Measurements from ENCODE around the gene PHACTR3.

DNA sequence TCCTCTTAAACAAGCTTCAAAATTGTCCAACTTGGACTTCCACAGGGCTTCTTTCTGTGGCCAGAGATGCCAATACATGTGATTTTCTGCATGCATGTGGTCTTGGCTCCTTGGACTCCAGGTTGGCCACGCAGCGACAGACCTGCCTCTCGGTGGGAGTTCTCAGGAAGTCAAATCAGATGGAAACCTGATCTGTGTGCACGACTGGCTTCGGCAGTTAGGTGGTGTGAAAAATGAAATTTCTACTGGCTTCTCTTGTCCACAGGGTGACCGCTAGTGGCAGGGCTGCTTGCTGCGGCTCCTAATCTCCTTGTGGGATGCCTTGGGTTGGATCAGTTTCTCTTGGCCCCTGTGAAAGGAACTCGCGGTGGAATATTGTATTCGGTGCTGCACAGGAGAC is 57.3 kb downstream of the PHACTR3 start:
- TF ChIP-seq, protein P1, sequence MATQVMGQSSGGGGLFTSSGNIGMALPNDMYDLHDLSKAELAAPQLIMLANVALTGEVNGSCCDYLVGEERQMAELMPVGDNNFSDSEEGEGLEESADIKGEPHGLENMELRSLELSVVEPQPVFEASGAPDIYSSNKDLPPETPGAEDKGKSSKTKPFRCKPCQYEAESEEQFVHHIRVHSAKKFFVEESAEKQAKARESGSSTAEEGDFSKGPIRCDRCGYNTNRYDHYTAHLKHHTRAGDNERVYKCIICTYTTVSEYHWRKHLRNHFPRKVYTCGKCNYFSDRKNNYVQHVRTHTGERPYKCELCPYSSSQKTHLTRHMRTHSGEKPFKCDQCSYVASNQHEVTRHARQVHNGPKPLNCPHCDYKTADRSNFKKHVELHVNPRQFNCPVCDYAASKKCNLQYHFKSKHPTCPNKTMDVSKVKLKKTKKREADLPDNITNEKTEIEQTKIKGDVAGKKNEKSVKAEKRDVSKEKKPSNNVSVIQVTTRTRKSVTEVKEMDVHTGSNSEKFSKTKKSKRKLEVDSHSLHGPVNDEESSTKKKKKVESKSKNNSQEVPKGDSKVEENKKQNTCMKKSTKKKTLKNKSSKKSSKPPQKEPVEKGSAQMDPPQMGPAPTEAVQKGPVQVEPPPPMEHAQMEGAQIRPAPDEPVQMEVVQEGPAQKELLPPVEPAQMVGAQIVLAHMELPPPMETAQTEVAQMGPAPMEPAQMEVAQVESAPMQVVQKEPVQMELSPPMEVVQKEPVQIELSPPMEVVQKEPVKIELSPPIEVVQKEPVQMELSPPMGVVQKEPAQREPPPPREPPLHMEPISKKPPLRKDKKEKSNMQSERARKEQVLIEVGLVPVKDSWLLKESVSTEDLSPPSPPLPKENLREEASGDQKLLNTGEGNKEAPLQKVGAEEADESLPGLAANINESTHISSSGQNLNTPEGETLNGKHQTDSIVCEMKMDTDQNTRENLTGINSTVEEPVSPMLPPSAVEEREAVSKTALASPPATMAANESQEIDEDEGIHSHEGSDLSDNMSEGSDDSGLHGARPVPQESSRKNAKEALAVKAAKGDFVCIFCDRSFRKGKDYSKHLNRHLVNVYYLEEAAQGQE (IDR thresholded peaks at IDR 0.05), result no peak
- TF ChIP-seq HNF4A (conservative IDR thresholded peaks at IDR 0.05), result no peak
- TF ChIP-seq, protein P2, sequence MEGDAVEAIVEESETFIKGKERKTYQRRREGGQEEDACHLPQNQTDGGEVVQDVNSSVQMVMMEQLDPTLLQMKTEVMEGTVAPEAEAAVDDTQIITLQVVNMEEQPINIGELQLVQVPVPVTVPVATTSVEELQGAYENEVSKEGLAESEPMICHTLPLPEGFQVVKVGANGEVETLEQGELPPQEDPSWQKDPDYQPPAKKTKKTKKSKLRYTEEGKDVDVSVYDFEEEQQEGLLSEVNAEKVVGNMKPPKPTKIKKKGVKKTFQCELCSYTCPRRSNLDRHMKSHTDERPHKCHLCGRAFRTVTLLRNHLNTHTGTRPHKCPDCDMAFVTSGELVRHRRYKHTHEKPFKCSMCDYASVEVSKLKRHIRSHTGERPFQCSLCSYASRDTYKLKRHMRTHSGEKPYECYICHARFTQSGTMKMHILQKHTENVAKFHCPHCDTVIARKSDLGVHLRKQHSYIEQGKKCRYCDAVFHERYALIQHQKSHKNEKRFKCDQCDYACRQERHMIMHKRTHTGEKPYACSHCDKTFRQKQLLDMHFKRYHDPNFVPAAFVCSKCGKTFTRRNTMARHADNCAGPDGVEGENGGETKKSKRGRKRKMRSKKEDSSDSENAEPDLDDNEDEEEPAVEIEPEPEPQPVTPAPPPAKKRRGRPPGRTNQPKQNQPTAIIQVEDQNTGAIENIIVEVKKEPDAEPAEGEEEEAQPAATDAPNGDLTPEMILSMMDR (IDR thresholded peaks at IDR 0.05; ENCODE audit: low read depth, low read length, missing input control), result no peak
- TF ChIP-seq YY1 (IDR thresholded peaks at IDR 0.05), result no peak
- TF ChIP-seq EGR1 (IDR thresholded peaks at IDR 0.05; ENCODE audit: low read depth in 2 of 2), result no peak
- no peak for TF ChIP-seq SP1 (IDR thresholded peaks at IDR 0.05)
- TF ChIP-seq FOXA1 (IDR thresholded peaks at IDR 0.05), result no peak
- no peak for TF ChIP-seq JUND (IDR thresholded peaks at IDR 0.05)
- TF ChIP-seq TAF1 (conservative IDR thresholded peaks at IDR 0.05), result no peak
- TF ChIP-seq RAD21 (IDR thresholded peaks at IDR 0.05), result no peak
- TF ChIP-seq, protein P3, sequence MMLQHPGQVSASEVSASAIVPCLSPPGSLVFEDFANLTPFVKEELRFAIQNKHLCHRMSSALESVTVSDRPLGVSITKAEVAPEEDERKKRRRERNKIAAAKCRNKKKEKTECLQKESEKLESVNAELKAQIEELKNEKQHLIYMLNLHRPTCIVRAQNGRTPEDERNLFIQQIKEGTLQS (IDR thresholded peaks at IDR 0.05), result no peak

Data from liver (tissue), 3 donors.